GM19043 (cell line): Measurements from ENCODE around the gene ANKRD24.
"Not testable (repeated sequence)": the region's sequence is repeated elsewhere in the genome, so short reads cannot be mapped to it uniquely, and the experiment has no call there.

Experiments
- ATAC-seq: cut with Tn5 transposase; IDR thresholded peaks from one replicate; pipeline ENCODE4 v1.9.1; 2021; ENCODE audit warnings: low read depth; ENCODE audit not compliant: unreplicated experiment

ANKRD24 gene

DNA sequence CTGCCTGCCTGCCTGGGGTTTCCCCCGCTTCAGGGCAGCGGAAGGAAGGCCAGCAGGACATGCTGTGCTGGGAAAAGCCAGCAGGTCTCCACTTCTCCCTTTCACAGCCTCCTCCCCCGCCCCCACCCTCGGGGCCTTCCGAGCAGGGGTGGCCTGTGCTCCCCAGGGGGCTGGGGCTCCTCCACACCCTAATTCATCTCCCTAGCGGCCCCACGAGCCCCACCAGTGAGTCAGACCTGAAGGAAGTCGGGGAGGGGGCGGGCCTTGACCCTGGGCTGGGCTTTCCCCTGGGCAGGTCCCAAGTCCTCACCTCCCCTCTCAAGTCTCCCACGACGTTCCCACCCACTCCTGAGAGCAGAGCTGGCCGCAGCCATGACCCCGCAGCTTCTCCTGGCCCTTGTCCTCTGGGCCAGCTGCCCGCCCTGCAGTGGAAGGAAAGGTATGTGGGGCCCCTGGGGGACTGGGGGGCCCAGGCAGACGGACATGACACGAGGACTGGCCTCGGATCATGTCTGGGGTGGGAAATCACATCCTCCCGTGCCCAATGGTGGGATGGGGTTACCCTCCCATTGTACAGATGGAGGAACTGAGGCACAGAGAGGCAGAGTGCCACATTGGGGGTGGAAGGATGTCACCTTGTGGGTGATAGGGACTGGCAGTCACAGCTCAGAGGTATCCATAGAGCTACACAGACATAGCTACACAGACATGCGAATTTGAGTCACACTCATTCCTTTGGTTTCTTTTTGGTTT, 46.9 kb downstream of the ANKRD24 start, which contains the start of gene EBI3:
TSS of gene EBI3 (plus strand) at position 345 of the 753 bp plus-strand sequence. CDS start at position 373, 28 bp downstream.
- ATAC-seq = peak; percentile 55

DNA sequence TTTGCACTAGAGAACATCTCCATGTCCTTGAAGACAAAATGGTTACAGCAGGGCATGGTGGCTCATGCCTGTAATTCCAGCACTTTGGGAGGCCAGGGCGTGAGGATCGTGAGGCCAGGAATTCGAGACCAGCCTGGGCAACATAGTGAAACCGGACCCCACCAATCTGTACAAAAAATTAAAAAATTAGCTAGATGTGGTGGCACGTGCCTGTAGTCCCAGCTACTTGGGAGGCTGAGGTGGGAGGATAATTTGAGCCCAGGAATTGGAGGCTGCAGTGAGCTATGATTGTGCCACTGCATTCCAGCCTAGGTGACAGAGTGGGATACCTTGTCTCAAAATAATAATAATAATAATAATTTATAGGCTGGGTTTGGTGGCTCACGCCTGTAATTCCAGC, 47.7 kb downstream of the ANKRD24 start:
- ATAC-seq = not testable (repeated sequence)

DNA sequence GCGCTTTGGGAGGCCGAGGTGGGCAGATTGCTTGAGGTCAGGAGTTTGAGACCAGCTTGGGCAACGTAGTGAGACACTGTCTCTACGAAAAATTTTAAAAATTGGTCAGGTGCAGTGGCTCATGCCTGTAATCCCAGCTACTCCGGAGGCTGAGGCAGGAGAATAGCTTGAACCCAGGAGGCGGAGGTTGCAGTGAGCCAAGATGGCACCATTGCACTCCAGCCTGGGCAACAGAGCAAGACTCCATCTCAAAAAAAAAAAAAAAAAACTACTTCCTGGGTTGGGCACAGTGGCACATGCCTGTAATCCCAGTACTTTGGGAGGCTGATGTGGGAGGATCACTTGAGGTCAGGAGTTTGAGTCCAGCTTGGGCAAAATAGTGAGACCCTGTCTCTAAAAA, 49.0 kb downstream of the ANKRD24 start:
- not testable (repeated sequence) for ATAC-seq

DNA sequence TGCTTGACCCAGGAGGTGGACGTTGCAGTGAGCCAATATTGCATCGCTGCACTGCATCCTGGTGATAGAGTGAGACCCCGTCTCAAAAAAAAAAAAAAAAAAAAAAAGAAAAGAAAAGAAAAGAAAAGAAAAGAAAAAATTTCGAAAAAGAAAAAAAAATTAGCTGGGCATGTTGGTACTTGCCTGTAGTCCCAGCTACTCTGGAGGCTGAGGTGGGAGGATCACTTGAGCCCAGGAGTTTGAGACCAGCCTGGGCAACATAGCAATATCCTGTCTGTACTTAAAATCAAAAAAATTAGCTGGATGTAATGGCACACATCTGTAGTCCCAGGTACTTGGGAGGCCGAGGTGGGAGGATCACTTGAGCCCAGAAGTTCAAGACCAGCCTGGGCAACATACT, 49.6 kb downstream of the ANKRD24 start:
- not testable (repeated sequence) for ATAC-seq

DNA sequence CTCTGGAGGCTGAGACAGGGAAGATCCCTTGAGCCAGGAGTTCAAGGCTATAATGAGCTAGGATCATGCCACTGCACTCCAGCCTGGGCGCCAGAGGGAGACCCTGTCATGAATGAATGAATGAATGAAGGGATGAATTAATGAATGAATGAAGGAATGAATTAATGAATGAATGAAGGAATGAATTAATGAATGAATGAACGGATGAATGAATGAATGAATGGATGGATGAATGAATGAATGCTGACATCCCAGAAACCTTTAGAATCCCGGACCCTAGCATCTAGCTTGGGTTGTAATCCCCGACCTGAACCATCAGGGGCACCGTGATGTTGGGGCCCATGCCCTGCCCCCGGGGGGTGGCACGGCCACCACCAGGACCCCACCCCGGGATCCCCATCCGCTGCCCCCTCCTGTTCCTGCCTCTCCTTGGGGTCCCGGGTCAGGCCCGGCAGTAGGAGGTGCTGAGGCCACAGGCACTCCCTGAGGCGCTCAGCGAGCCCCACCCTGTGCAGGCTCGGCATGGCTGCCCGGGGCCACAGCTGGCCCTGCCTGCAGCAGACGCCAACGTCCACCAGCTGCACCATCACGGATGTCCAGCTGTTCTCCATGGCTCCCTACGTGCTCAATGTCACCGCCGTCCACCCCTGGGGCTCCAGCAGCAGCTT, 50.3 kb downstream of the ANKRD24 start:
- no peak for ATAC-seq

DNA sequence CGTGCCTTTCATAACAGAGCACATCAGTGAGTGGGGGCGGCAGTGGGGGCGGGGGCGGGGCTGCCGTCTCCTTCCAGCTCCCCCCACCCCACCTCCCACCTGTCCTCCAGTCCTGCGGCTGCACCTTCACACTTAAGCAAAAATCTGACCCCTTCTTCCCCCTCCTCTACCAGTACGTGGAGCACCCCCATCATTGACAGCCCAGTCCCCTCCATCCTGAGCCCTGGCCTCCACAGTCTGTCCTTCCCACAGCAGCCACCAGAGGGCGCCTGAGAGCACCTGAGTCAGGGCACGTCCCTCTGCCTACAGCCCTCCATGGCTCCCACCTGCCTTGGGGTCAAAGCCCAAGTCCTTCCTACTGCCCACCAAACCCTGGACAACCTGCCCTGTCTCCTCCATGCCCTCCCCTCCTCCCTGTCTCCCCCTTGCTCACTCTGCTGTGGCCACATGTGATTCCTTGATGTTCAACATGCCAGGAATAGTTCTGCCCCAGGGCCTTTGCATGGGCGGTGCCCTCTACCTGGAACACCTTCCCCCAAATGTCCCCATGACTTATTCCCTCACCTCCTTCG, 50.9 kb downstream of the ANKRD24 start:
- ATAC-seq = no peak

DNA sequence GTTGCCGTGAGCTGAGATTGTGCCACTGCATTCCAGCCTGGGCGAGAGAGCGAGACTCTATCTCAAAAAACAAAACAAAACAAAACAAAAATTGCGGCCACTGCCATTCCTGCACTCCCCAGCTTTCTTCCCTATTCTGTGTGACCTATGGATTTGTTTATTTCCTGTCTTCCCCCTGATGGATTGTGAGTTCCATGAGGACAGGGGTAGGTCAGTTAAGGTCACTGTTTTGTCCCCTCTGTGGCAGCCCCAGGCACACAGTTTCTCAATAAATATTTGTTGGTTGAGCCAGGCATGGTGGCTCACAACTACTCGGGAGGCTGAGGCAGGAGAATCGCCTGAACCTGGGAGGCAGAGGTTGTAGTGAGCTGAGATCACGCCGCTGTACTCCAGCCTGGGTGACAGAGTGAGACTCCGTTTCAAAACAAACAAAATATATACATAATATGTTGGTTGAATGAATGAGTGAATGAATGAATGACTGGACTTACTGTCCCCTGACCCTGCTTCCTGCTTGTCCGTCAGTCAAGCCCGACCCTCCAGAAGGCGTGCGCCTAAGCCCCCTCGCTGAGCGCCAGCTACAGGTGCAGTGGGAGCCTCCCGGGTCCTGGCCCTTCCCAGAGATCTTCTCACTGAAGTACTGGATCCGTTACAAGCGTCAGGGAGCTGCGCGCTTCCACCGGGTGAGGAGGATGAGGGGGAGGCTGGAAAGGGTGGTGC, 51.8 kb downstream of the ANKRD24 start:
- no peak for ATAC-seq

DNA sequence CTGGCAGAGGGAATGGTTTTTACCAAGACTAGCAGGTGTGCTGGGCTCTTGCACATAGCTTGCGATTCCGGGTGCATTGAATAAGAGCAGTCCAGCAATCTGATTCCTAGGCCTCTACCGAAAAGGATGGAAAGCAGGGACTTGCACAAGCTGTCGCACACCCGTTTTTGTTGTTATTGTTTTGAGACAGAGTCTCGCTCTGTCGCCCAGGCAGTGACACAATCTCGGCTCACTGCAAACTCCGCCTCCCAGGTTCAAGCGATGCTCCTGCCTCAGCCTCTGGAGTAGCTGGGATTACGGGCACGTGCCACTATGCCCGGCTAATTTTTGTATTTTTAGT, 52.3 kb downstream of the ANKRD24 start:
- ATAC-seq = no peak

DNA sequence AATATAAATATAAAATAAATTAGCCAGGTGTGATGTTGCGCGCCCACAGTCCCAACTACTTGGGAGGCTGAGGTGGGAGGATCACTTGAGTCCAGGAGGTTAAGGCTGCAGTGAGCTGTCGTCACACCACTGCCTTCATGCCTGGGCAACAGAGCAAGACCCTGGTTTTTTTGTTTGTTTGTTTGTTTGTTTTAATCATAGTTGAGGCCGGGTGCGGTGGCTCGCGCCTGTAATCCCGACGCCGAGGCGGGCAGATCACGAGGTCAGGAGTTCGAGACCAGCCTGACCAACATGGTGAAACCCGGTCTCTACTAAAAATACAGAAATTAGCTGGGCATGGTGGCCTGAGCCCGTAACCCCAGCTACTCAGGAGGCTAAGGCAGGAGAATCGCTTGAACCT, 55.0 kb downstream of the ANKRD24 start:
- not testable (repeated sequence) for ATAC-seq

DNA sequence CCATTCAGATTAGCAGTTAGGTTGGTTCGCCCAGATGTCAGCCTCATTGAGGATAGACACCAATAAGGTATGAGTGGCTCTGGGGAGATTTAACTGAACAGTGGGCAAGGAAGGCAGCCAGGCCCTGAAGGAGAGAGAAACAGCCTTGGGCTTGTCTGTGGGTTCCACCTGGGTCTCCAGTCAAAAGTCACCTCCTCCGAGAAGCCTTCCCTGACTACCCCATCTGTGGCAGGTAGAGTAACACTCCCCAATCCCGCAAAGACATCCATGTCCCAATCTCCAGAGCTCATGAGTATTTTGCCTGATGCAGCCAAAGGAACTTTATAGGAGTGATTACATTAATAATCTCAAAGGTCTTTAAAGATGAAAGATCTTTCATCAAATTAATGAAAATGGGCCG, 56.3 kb downstream of the ANKRD24 start:
- no peak for ATAC-seq

DNA sequence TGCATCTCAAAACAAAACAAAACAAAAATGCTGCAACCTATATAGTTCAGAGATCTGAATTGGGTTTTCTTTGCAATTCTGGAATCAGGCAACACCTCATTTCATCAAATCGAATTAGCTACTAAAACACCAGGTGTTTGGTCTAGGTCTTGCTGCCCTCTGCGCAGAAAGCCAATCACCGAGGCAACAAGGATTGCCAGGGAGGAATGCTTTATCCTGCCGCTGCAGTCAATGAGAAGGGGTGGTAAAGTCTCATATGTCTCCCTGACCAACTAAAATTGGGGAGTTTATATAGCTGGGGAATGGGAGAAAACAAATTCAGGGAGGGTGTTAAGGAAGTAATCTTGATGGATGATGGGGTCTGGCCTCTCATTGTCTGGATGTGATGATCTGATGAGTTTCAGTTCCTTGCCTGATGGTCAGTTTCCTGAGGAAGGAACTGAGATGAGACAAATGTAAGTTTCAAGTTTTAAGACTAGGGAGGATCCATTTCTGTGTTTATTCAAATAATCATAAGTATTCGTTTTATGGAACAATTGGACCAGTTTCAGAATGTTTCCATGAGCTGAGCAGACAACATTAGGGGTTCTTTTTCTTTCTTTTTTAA, 59.4 kb downstream of the ANKRD24 start:
- no peak for ATAC-seq

DNA sequence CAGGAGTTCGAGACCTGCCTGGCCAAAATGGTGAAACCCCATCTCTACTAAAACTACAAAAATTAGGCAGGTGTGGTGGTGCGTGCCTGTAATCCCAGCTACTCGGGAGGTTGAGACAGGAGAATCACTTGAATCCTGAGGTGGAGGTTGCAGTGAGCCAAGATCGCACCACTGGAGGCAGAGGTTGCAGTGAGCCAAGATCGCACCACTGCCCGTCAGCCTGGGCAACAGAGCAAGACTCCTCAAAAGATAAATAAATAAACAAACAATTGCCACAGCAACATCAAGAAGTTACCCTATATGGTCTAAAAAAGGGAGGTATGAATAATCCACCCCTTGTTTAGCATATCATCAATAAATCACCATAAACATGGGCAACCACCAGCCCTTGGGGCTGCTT, 63.4 kb downstream of the ANKRD24 start:
- ATAC-seq = not testable (repeated sequence)

DNA sequence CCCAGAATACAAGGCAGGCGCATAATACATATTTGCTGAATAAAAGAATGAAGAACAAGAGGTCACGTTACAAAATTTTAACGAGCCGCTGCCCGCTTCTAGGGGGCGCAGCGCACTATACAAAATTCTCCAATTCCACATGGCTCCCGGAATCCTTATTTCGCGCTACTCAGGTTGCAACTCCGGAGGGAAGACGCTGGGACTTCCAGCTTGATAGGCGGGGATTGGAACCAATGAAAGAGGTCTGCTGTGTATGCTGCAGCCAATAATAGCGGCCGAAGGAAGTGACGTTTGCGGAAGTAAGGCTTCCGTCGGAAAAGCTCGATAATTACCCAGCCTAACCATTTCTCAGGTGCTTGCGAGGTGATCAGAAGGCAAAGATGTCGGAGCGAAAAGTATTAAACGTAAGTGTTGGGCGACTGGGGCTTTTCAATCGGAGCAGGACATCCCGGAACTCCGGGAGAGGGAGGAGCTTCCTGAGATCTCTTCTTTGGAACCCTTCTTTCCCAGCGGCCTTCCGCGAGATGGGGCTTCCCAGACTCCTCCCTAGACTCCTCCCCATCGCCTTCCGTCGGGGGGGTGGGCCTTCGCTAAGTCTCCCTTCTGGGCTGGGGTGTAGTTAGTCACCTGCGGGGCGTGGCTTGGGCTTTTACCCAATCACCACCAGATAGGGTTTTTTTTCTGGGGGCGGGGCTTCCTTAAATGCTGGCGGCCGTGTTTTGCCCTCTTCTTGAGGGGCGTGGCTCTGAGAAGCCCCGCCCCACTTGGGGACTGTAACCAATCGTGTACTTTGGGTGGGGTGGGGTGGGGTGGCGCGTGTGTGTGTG, 64.5 kb downstream of the ANKRD24 start, which contains the start of gene YJU2:
TSS of gene YJU2 (plus strand) at position 314 of the 827 bp plus-strand sequence. CDS start at position 381, 67 bp downstream.
- peak; percentile 74 for ATAC-seq

DNA sequence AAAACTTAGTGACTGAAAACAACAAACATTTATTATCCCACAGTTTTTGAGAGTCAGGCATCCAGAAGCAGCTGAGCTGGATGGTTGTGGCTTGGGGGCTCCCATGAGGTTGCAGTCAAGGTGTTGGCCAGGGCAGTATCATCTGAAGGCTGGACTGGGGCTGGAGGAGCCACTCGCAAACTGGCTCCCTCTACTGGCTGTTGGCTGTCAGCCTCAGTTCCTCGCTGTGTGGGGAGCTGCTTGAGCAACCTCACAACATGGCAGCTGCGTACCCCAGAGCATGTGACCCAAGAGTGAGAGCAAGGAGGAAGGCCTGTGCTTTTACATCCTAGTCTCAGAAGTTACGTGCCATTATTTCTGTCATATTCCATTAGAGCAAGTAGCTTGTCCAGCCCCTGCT, 74.1 kb downstream of the ANKRD24 start:
- no peak for ATAC-seq

DNA sequence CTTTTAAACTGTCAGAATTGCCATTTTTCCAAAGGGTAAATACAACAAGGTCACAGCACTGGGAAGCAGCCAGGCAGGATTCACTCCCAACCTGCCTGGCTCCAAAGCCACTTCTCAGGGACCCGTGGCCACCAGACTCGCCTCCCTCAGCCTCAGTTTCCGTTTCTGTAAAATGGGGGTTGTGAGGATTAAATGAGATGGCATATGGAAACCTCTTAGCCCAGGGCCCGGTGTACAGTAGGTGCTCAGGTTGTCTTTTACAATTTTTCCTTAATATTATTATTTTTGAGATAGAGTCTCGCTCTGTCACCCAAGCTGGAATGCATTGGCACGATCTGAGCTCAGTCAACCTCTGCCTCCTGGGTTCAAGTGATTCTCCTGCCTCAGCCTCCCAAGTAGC, 74.5 kb downstream of the ANKRD24 start:
- ATAC-seq = no peak

DNA sequence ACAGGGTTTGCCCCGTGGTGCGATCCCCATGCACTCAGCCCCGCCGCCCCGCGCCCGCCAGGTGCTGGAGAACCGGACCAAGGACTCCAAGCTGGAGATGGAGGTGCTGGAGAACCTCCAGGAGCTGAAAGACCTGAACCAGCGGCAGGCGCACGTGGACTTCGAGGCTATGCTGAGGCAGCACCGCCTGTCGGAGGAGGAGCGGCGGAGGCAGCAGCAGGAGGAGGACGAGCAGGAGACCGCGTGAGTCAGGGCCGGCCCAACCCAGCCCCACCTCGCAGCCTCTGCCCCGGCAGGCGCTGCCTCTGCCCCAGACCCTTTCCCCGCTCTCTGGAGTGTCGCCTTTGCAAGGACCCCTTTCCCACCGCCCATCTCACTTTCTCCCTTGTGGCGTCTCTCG, 75.7 kb downstream of the ANKRD24 start:
- no peak for ATAC-seq

DNA sequence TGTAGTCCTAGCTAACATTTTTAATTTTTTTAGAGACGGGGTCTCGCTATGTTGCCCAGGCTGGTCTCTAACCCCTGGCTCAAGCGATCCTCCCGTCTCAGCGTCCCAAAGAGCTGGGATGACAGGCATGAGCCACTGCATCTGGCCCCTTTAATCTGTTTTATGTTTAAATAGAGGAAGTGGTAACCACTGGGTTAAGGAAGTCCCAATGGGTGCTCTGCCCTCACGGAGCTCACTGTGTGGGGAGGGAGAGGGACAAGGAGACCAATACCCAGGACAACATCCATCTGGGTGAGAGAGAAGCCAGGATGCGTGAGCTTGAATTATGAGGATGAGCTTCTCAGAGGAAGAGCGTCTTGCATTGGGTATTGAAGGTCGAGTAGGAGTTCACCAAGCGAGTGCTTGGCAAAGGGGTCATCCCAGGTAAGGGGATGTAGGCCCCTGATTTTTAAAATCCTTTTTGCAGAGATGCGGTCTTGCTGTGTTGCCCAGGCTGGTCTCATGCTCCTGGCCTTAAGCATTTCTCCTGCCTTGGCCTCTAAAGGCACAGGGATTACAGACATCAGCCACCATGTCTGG, 78.2 kb downstream of the ANKRD24 start:
- no peak for ATAC-seq

DNA sequence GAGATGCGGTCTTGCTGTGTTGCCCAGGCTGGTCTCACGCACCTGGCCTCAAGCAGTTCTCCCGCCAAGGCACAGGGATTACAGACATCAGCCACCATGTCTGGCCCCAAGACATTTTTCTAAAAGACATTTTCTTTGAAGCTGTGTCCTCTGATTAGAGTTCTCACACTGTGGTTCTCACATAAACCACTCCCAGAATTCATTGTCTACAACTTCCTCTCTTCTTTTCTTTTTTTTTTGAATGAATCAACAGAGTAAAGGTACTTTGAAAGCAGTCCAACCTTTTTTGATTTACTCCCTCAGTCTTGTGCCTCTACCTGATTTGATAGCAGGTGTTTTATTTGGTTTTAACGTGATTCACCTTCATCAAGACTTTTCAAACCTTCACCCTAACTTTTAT, 82.3 kb downstream of the ANKRD24 start:
- no peak for ATAC-seq

DNA sequence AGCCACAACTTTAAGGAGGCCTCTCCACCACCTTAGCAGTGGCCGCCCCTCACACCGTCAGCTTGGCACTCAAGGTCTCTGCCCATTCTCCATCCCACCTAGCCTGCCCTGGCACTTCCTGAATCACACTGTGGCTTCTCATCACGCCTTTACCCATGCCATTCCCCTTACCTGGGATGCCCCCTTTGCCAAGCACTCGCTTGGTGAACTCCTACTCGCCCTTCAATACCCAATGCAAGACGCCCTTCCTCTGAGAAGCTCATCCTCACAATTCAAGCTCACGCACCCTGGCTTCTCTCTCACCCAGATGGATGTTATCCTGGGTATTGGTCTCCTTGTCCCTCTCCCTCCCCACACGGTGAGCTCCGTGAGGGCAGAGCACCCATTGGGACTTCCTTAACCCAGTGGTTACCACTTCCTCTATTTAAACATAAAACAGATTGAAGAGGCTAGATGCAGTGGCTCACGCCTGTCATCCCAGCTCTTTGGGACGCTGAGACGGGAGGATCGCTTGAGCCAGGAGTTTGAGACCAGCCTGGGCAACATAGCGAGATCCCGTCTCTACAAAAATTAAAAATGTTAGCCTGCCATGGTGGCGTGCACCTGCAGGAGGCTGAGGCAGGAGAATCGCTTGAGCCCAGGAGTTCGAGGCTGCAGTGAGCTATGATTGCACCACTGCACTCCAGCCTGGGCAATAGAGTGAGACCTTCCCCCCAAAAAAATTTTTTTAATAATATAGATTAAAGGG, 83.9 kb downstream of the ANKRD24 start:
- no peak for ATAC-seq
